ENCODE results near the gene E2F6. TPM values are rescaled to one million over a fixed set of nuclear protein-coding genes. Genes with fewer than 3 reads are reported as not detected.

E2F6 gene
- total and polyA plus RNA-seq, 2 donors from 2014 or later: 7.8 to 12.7 TPM

- H3K4me3 ChIP-seq (ENCODE audit: low read length in 3 of 3): no peak overlapping the region
- intact Hi-C loops (cut with DNase I): no loop called here
- no peak overlapping the region for H3K27ac ChIP-seq (ENCODE audit: low read depth in 2 of 2, low read length in 2 of 2)
- no peak for FAIRE-seq
- H3K27me3 ChIP-seq (ENCODE audit: control insufficient read depth, insufficient read depth, low read length): no peaks in the 10 kb centered on the region
- H3K9ac ChIP-seq (ENCODE audit: low read length in 3 of 3): no peak overlapping the region
- no peaks in the 10 kb centered on the region for H3K4me1 ChIP-seq (ENCODE audit: control insufficient read depth in 2 of 3, insufficient read depth in 2 of 3, low read depth in 1 of 3, low read length in 3 of 3)
- H3K36me3 ChIP-seq (ENCODE audit: control insufficient read depth in 2 of 3, insufficient read depth in 3 of 3, low read length in 3 of 3): no peaks in the 10 kb centered on the region
- TF ChIP-seq CTCF (IDR thresholded peaks at IDR 0.05; ENCODE audit: borderline replicate concordance, extremely low read depth, insufficient read depth): no peak
- H3K9me3 ChIP-seq (ENCODE audit: control insufficient read depth in 2 of 3, insufficient read depth in 1 of 3, low read length in 3 of 3): peaks cover 0 to 2% (median 0%) of the 10 kb centered on the region in 3 donors
- DNase-seq: no peak
These were observed 26.8 kb upstream of the E2F6 start for GRCh38 chr2:11492720-11493119.

- TF ChIP-seq CTCF (IDR thresholded peaks at IDR 0.05; ENCODE audit: borderline replicate concordance, extremely low read depth, insufficient read depth): no peak
- no peak overlapping the region for H3K27ac ChIP-seq (ENCODE audit: low read depth in 2 of 2, low read length in 2 of 2)
- no peak overlapping the region for H3K9ac ChIP-seq (ENCODE audit: low read length in 3 of 3)
- intact Hi-C loops (cut with DNase I): no loop called here
- no peaks in the 10 kb centered on the region for H3K4me1 ChIP-seq (ENCODE audit: control insufficient read depth in 2 of 3, insufficient read depth in 2 of 3, low read depth in 1 of 3, low read length in 3 of 3)
- H3K27me3 ChIP-seq (ENCODE audit: control insufficient read depth, insufficient read depth, low read length): no peaks in the 10 kb centered on the region
- no peak overlapping the region for H3K4me3 ChIP-seq (ENCODE audit: low read length in 3 of 3)
- FAIRE-seq (no peak), DNase-seq (no peak)
- H3K36me3 ChIP-seq (ENCODE audit: control insufficient read depth in 2 of 3, insufficient read depth in 3 of 3, low read length in 3 of 3): no peaks in the 10 kb centered on the region
- H3K9me3 ChIP-seq (ENCODE audit: control insufficient read depth in 2 of 3, insufficient read depth in 1 of 3, low read length in 3 of 3): peaks cover 0 to 2% (median 0%) of the 10 kb centered on the region in 3 donors
These were observed 26.3 kb upstream of the E2F6 start for GRCh38 chr2:11492244-11492643.

GRCh38 chr2:11491348-11491933 lies 25.5 kb upstream of the E2F6 start:
- Histone ChIP-seq H3K27ac (ENCODE audit: low read depth in 2 of 2, low read length in 2 of 2) (no peak overlapping the region), H3K9ac (ENCODE audit: low read length in 3 of 3) (no peak overlapping the region), H3K36me3 (ENCODE audit: control insufficient read depth in 2 of 3, insufficient read depth in 3 of 3, low read length in 3 of 3) (no peaks in the 10 kb centered on the region), H3K4me1 (ENCODE audit: control insufficient read depth in 2 of 3, insufficient read depth in 2 of 3, low read depth in 1 of 3, low read length in 3 of 3) (no peaks in the 10 kb centered on the region), H3K4me3 (ENCODE audit: low read length in 3 of 3) (no peak overlapping the region), H3K9me3 (ENCODE audit: control insufficient read depth in 2 of 3, insufficient read depth in 1 of 3, low read length in 3 of 3) (peaks cover 0 to 2% (median 0%) of the 10 kb centered on the region in 3 donors), H3K27me3 (ENCODE audit: control insufficient read depth, insufficient read depth, low read length) (no peaks in the 10 kb centered on the region)
- intact Hi-C loops (cut with DNase I): no loop called here
- TF ChIP-seq CTCF (IDR thresholded peaks at IDR 0.05; ENCODE audit: borderline replicate concordance, extremely low read depth, insufficient read depth): no peak
- FAIRE-seq (no peak), DNase-seq (no peak)

GRCh38 chr2:11490194-11490593 lies 24.2 kb upstream of the E2F6 start:
- H3K4me1 ChIP-seq (ENCODE audit: control insufficient read depth in 2 of 3, insufficient read depth in 2 of 3, low read depth in 1 of 3, low read length in 3 of 3): no peaks in the 10 kb centered on the region
- H3K27ac ChIP-seq (ENCODE audit: low read depth in 2 of 2, low read length in 2 of 2): no peak overlapping the region
- TF ChIP-seq CTCF (IDR thresholded peaks at IDR 0.05; ENCODE audit: borderline replicate concordance, extremely low read depth, insufficient read depth): no peak
- FAIRE-seq: no peak
- no peaks in the 10 kb centered on the region for H3K36me3 ChIP-seq (ENCODE audit: control insufficient read depth in 2 of 3, insufficient read depth in 3 of 3, low read length in 3 of 3)
- no peaks in the 10 kb centered on the region for H3K27me3 ChIP-seq (ENCODE audit: control insufficient read depth, insufficient read depth, low read length)
- no peak for DNase-seq
- no peak overlapping the region for H3K9ac ChIP-seq (ENCODE audit: low read length in 3 of 3)
- no peak overlapping the region for H3K4me3 ChIP-seq (ENCODE audit: low read length in 3 of 3)
- intact Hi-C loops (cut with DNase I): no loop called here
- peaks cover 0 to 2% (median 0%) of the 10 kb centered on the region in 3 donors for H3K9me3 ChIP-seq (ENCODE audit: control insufficient read depth in 2 of 3, insufficient read depth in 1 of 3, low read length in 3 of 3)
